HCT116 (cell line): ENCODE measurements around the gene MYO5C. TPM values are rescaled to one million over a fixed set of nuclear protein-coding genes. Genes with fewer than 3 reads are reported as not detected.
A peak's percentile ranks its signal among the peaks of the same experiment; 100 is the strongest.

Source experiments
- ATAC-seq: fragments of 200-7000 bp; cut with Tn5 transposase; 2 replicates; pipeline ENCODE4 v1.9.1; 2020; ENCODE audit warnings: mild to moderate bottlenecking, moderate library complexity
- BruUV-seq: library from RNA; stranded (reverse); fragments of 400-500 nt; replicated peaks from 2 replicates; lab custom pipeline; 2021; lab: Mats Ljungman, UMichigan
- CTCF ChIA-PET: fragments of 300-600 bp; sonication (Branson Sonifier 250); formaldehyde crosslinking; loops from one replicate; lab custom pipeline; 2021; ENCODE audit warnings: antibody characterized with exemption; lab: Charles Lee
- POLR2A ChIA-PET: fragments of 300-600, 350-600 bp; sonication (Branson Sonifier 250); formaldehyde crosslinking; loops from one replicate; lab custom pipeline; 2021; ENCODE audit warnings: antibody characterized with exemption; lab: Charles Lee
- RAD21 ChIA-PET, 2 experiments: fragments of 300-600 bp; sonication (Branson Sonifier 250); formaldehyde crosslinking; loops; one replicate each; lab custom pipeline; 2023; ENCODE audit warnings: low total read pairs in 2 of 2; ENCODE audit not compliant: uncharacterized antibody in 2 of 2, unreplicated experiment in 2 of 2, low non-redundant PET in 1 of 2; lab: Charles Lee
- DNase-seq: peaks from one replicate; pipeline ENCODE4 v3.0.0-alpha.2; 2010; ENCODE audit warnings: low read depth, low spot score
- H2AFZ ChIP-seq: fragments of 200-600 bp; shearing (Covaris generic), sonication (generic); 2 replicates; pipeline ENCODE4 v1.6.1; 2017; ENCODE audit warnings: low read depth, mixed run types, mixed read lengths, antibody characterized with exemption, low read length; ENCODE audit not compliant: poor library complexity, severe bottlenecking
- H3K27ac ChIP-seq: 2 replicates; pipeline ENCODE4 v1.5.1; 2012; ENCODE audit warnings: low read depth, low read length
- H3K27me3 ChIP-seq: fragments of 200-600 bp; sonication (generic); 2 replicates; pipeline ENCODE4 v1.6.1; 2016; ENCODE audit warnings: mixed run types, low read length, mixed read lengths; ENCODE audit not compliant: insufficient read depth
- H3K36me3 ChIP-seq, 2 experiments: fragments of 200-500 bp in 1 of 2; fragments of 200-600 bp in 1 of 2; sonication (Bioruptor generic) in 1 of 2; sonication (generic) in 1 of 2; 2 replicates each; pipeline versions ENCODE4 v1.5.1 to v1.6.1; 2014 to 2016; ENCODE audit warnings: low read length in 2 of 2, inconsistent platforms in 1 of 2, mixed read lengths in 1 of 2, mixed run types in 1 of 2; ENCODE audit not compliant: insufficient read depth in 2 of 2, control insufficient read depth in 1 of 2
- H3K4me1 ChIP-seq, 2 experiments: fragments of 200-600 bp in 1 of 2; sonication (generic) in 1 of 2; 2 replicates each; pipeline versions ENCODE4 v1.5.1 to v1.6.1; 2012 to 2017; ENCODE audit warnings: low read length in 2 of 2, inconsistent platforms in 1 of 2, mild to moderate bottlenecking in 1 of 2, mixed read lengths in 1 of 2, mixed run types in 1 of 2, moderate library complexity in 1 of 2; ENCODE audit not compliant: insufficient read depth in 2 of 2, control insufficient read depth in 1 of 2
- H3K4me2 ChIP-seq: fragments of 200-600 bp; sonication (generic); 2 replicates; pipeline ENCODE4 v1.6.1; 2017; ENCODE audit warnings: mixed run types, low read length, mixed read lengths
- H3K4me3 ChIP-seq, 2 experiments: fragments of 200-600 bp in 1 of 2; sonication (generic) in 1 of 2; replicated peaks in 1 of 2; 2 replicates each; pipeline ENCODE4 v1.5.1; 2011 to 2016; ENCODE audit warnings: low read length in 2 of 2, control low read depth in 1 of 2, low read depth in 1 of 2, mild to moderate bottlenecking in 1 of 2, mixed read lengths in 1 of 2, mixed run types in 1 of 2
- H3K79me2 ChIP-seq: fragments of 200-600 bp; sonication (generic); 2 replicates; pipeline ENCODE4 v1.6.1; 2017; ENCODE audit warnings: mild to moderate bottlenecking, mixed run types, low read length, moderate library complexity, mixed read lengths; ENCODE audit not compliant: insufficient read depth
- H3K9ac ChIP-seq: fragments of 200-600 bp; sonication (generic); 2 replicates; pipeline ENCODE4 v1.6.1; 2016; ENCODE audit warnings: low read length, mixed read lengths
- H3K9me2 ChIP-seq: fragments of 200-600 bp; sonication (generic), shearing (Covaris generic); 2 replicates; pipeline ENCODE4 v1.6.1; 2017; ENCODE audit warnings: mixed run types, mild to moderate bottlenecking, moderate library complexity; ENCODE audit not compliant: insufficient read depth
- H3K9me3 ChIP-seq, 2 experiments: fragments of 200-500 bp in 1 of 2; fragments of 200-600 bp in 1 of 2; sonication (Bioruptor generic) in 1 of 2; sonication (generic) in 1 of 2; 2 replicates each; pipeline ENCODE4 v1.6.1; 2014 to 2017; ENCODE audit warnings: low read length in 2 of 2, mixed read lengths in 2 of 2, inconsistent platforms in 1 of 2, low read depth in 1 of 2, mild to moderate bottlenecking in 1 of 2, mixed run types in 1 of 2, moderate library complexity in 1 of 2; ENCODE audit not compliant: control insufficient read depth in 1 of 2, insufficient read depth in 1 of 2
- H4K20me1 ChIP-seq: fragments of 200-600 bp; sonication (generic), shearing (Covaris generic); 2 replicates; pipeline ENCODE4 v1.6.1; 2017; ENCODE audit warnings: mixed run types, mild to moderate bottlenecking, moderate library complexity; ENCODE audit not compliant: insufficient read depth
- RAD21 ChIP-seq: IDR thresholded peaks from 2 replicates; pipeline ENCODE4 v1.6.1; 2012; ENCODE audit warnings: low read depth, mild to moderate bottlenecking
- intact Hi-C: fragments of 100-400 bp; cut with micrococcal nuclease; formaldehyde crosslinking; loops from 2 replicates; pipeline ENCODE4 v1.10.0; 2022
- total RNA-seq: library from RNA; stranded (reverse); gene quantifications from one replicate; pipeline ENCODE4 v1.2.1, GENCODE V29; 2021; ENCODE audit not compliant: unreplicated experiment
- TF ChIP-seq, protein P1 (sequence below): IDR thresholded peaks from 2 replicates; pipeline ENCODE4 v1.6.1; 2012; ENCODE audit warnings: low read depth
- TF ChIP-seq, protein P2 (sequence below), 3 experiments: fragments of 200-600 bp in 1 of 3; sonication (generic) in 1 of 3; IDR thresholded peaks in 2 of 3; conservative IDR thresholded peaks in 1 of 3; 2 replicates each; pipeline ENCODE4 v1.5.1; 2012 to 2017; ENCODE audit warnings: low read depth in 2 of 3, low read length in 2 of 3, antibody characterized with exemption in 1 of 3, borderline replicate concordance in 1 of 3, control low read depth in 1 of 3, mild to moderate bottlenecking in 1 of 3, mixed read lengths in 1 of 3, mixed run types in 1 of 3, moderate library complexity in 1 of 3; ENCODE audit not compliant: insufficient read depth in 1 of 3

Gene MYO5C
- total RNA-seq, 1 experiment from 2014 or later = 34.0 TPM

DNA sequence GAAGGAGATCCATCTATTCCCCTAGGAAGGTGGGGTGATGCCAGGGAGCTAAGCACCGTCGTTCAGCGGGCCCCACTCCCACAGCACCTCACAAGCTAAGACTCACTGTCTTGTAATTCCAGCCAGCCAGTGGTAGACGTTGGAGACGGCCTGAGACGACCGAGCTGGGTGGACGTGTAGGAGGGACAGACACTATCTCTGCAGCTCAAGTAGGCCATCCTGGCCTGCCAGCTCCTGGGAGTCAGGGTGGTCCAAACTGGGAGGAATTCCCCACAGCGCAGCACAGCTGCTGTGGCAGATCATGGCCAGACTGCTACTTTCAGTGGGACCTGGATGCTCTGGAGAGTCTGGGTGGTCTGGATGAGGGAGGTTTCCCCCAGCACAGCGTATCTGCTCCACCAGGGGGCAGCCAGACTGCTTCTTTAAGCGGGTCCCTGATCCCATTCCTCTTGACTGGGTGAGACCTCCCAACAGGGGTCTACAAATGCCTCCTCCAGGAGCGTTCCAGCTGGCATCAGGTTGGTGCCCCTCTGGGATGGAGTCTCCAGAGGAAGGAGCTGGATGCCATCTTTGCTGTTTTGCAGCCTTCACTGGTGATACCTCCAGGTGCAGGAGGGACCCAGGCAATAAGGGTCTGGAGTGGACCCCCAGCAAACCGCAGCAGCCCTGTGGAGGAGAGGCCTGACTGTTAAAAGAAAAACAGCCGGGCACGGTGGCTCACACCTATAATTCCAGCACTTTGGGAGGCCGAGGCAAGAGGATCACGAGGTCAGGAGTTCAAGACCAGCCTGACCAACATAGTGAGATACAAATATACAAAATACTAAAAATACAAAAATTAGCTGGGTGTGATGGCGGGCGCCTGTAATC lies 132.0 kb downstream of the MYO5C start:
- no TSS peak for BruUV-seq
- ChIA-PET CTCF (no interaction called here), POLR2A (interaction anchor here (0.7 kb wide), 1 partner anchor 16 kb away, joined by 3 read pairs; no protein-coding TSS in a partner anchor), RAD21 (no interaction called here)
- Histone ChIP-seq H3K9me2 (no peaks in the 10 kb centered on the region), H3K27me3 (no peaks in the 10 kb centered on the region), H3K9ac (no peak overlapping the region), H4K20me1 (no peaks in the 10 kb centered on the region), H3K4me1 (no peaks in the 10 kb centered on the region), H3K9me3 (no peaks in the 10 kb centered on the region), H3K36me3 (no peaks in the 10 kb centered on the region), H3K4me2 (no peak overlapping the region), H2AFZ (no peak overlapping the region), H3K4me3 (no peak overlapping the region), H3K79me2 (0 out of 2 replicates have a peak, but pooled peaks cover 3% of the 10 kb centered on the region), H3K27ac (no peak overlapping the region)
- peak; percentile 72 for ATAC-seq
- intact Hi-C loops = no loop called here
- TF ChIP-seq RAD21 = peak; percentile 34; the same call in 1 of the 2 replicates
- TF ChIP-seq, protein P1, sequence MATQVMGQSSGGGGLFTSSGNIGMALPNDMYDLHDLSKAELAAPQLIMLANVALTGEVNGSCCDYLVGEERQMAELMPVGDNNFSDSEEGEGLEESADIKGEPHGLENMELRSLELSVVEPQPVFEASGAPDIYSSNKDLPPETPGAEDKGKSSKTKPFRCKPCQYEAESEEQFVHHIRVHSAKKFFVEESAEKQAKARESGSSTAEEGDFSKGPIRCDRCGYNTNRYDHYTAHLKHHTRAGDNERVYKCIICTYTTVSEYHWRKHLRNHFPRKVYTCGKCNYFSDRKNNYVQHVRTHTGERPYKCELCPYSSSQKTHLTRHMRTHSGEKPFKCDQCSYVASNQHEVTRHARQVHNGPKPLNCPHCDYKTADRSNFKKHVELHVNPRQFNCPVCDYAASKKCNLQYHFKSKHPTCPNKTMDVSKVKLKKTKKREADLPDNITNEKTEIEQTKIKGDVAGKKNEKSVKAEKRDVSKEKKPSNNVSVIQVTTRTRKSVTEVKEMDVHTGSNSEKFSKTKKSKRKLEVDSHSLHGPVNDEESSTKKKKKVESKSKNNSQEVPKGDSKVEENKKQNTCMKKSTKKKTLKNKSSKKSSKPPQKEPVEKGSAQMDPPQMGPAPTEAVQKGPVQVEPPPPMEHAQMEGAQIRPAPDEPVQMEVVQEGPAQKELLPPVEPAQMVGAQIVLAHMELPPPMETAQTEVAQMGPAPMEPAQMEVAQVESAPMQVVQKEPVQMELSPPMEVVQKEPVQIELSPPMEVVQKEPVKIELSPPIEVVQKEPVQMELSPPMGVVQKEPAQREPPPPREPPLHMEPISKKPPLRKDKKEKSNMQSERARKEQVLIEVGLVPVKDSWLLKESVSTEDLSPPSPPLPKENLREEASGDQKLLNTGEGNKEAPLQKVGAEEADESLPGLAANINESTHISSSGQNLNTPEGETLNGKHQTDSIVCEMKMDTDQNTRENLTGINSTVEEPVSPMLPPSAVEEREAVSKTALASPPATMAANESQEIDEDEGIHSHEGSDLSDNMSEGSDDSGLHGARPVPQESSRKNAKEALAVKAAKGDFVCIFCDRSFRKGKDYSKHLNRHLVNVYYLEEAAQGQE = no peak
- TF ChIP-seq, protein P2, sequence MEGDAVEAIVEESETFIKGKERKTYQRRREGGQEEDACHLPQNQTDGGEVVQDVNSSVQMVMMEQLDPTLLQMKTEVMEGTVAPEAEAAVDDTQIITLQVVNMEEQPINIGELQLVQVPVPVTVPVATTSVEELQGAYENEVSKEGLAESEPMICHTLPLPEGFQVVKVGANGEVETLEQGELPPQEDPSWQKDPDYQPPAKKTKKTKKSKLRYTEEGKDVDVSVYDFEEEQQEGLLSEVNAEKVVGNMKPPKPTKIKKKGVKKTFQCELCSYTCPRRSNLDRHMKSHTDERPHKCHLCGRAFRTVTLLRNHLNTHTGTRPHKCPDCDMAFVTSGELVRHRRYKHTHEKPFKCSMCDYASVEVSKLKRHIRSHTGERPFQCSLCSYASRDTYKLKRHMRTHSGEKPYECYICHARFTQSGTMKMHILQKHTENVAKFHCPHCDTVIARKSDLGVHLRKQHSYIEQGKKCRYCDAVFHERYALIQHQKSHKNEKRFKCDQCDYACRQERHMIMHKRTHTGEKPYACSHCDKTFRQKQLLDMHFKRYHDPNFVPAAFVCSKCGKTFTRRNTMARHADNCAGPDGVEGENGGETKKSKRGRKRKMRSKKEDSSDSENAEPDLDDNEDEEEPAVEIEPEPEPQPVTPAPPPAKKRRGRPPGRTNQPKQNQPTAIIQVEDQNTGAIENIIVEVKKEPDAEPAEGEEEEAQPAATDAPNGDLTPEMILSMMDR (IDR thresholded peaks at IDR 0.05 in 2 of 3, conservative IDR thresholded peaks at IDR 0.05 in 1 of 3; ENCODE audit: borderline replicate concordance in 1 of 3, insufficient read depth in 1 of 3, low read depth in 2 of 3, low read length in 2 of 3) = peak; percentile 7 to 57 (median 56); a peak in 4 of 6 replicates
- DNase-seq = no peak
